ENCODE measurements around the gene GLUD2. TPM values are rescaled to one million over a fixed set of nuclear protein-coding genes. Genes with fewer than 3 reads are reported as not detected.
"Not testable (repeated sequence)": the region's sequence is repeated elsewhere in the genome, so short reads cannot be mapped to it uniquely, and the experiment has no call there.

Gene GLUD2
- total RNA-seq, 2 donors from 2014 or later = 0.17 TPM; not detected in 1

GRCh38 chrX:121050781-121051180, 3.4 kb downstream of the GLUD2 start:
- H3K27me3 Mint-ChIP-seq = peaks cover 19% of the 10 kb centered on the region
- H3K4me3 Mint-ChIP-seq = no peak overlapping the region
- H3K4me1 Mint-ChIP-seq = no peaks in the 10 kb centered on the region
- DNase-seq = no peak
- H3K36me3 Mint-ChIP-seq (ENCODE audit: low read depth) = no peaks in the 10 kb centered on the region
- no peak for ATAC-seq
- H3K27ac Mint-ChIP-seq = no peak overlapping the region
- no peaks in the 10 kb centered on the region for H3K9me3 ChIP-seq (ENCODE audit: control insufficient read depth, low read length, poor library complexity, severe bottlenecking)

- no peak for DNase-seq
- ATAC-seq = no peak
- peaks cover 11% of the 10 kb centered on the region for H3K27me3 Mint-ChIP-seq
- H3K9me3 ChIP-seq (ENCODE audit: control insufficient read depth, low read length, poor library complexity, severe bottlenecking) = no peaks in the 10 kb centered on the region
- no peak overlapping the region for H3K4me3 Mint-ChIP-seq
- no peaks in the 10 kb centered on the region for H3K36me3 Mint-ChIP-seq (ENCODE audit: low read depth)
- H3K27ac Mint-ChIP-seq = no peak overlapping the region
- no peaks in the 10 kb centered on the region for H3K4me1 Mint-ChIP-seq
Measured at GRCh38 chrX:121052122-121052521, 4.7 kb downstream of the GLUD2 start.

DNA sequence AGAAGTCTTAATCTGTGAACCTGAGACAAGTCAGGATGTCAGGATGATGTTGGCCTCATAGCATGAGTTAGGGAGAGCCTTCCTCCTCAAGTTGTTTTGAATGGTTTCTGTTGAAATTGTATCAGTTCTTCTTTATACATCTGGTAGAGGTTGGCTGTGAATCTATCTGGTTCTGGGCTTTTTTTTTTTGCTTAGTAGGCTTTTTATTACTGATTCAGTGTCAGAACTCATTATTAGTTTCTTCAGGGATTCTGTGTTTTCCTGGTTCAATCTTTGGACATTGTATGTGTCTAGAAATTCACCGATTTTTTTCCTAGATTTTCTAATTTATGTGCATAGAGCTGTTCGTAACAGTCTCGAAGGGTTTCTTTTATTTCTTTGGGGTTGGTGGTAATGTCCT, 14.9 kb downstream of the GLUD2 start:
- ATAC-seq = no peak
- H3K27me3 Mint-ChIP-seq = no peaks in the 10 kb centered on the region
- no peaks in the 10 kb centered on the region for H3K4me1 Mint-ChIP-seq
- no peaks in the 10 kb centered on the region for H3K9me3 ChIP-seq (ENCODE audit: control insufficient read depth, low read length, poor library complexity, severe bottlenecking)
- H3K36me3 Mint-ChIP-seq (ENCODE audit: low read depth) = no peaks in the 10 kb centered on the region
- no peak overlapping the region for H3K4me3 Mint-ChIP-seq
- DNase-seq = no peak
- no peak overlapping the region for H3K27ac Mint-ChIP-seq

DNA sequence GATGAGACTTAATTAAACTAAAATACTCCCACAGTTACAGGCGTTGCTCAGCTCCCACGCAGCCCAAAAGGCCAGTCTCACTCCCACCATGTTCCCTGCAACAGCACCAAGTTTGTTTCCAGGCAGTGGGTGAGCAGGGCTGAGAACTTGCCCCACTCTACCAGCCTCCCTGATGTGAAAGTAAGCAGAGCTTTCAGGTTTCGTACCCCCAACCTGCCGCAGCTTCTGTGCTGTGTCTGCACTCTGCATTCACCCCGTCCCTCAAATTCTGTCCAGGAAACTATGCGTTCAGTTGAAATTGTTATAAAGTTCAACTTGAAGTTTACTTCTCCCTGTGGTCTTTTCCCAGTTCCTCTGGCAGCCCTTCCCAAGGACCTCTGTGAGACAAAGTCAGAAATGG, 17.2 kb downstream of the GLUD2 start:
- Mint-ChIP-seq H3K36me3 (ENCODE audit: low read depth) (no peaks in the 10 kb centered on the region), H3K27me3 (no peaks in the 10 kb centered on the region), H3K27ac (no peak overlapping the region), H3K4me1 (no peaks in the 10 kb centered on the region), H3K4me3 (no peak overlapping the region)
- DNase-seq (no peak), ATAC-seq (no peak)
- no peaks in the 10 kb centered on the region for H3K9me3 ChIP-seq (ENCODE audit: control insufficient read depth, low read length, poor library complexity, severe bottlenecking)

DNA sequence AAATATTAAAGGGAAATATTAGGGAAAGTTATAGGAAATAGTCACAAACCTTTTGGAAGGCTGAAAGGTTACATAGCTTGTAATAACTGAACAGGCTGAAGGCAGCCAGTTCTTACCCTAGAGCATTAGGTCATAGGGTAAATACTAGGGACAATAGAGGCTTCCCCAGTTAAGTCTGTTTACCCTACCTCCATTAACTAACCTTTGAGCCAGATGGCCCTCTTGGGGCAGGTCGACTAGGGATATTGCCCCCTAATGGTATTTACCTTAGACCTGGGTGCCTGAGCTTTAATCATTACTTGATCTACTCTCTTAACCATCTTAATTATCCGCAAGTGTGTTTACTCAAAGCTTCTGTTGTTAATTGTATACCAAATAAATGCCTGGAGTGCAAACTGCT, 36.8 kb downstream of the GLUD2 start:
- H3K4me1 Mint-ChIP-seq; ATAC-seq; H3K27ac Mint-ChIP-seq; DNase-seq; H3K27me3 Mint-ChIP-seq; H3K4me3 Mint-ChIP-seq; H3K36me3 Mint-ChIP-seq (ENCODE audit: low read depth); H3K9me3 ChIP-seq (ENCODE audit: control insufficient read depth, low read length, poor library complexity, severe bottlenecking): not testable (repeated sequence)

DNA sequence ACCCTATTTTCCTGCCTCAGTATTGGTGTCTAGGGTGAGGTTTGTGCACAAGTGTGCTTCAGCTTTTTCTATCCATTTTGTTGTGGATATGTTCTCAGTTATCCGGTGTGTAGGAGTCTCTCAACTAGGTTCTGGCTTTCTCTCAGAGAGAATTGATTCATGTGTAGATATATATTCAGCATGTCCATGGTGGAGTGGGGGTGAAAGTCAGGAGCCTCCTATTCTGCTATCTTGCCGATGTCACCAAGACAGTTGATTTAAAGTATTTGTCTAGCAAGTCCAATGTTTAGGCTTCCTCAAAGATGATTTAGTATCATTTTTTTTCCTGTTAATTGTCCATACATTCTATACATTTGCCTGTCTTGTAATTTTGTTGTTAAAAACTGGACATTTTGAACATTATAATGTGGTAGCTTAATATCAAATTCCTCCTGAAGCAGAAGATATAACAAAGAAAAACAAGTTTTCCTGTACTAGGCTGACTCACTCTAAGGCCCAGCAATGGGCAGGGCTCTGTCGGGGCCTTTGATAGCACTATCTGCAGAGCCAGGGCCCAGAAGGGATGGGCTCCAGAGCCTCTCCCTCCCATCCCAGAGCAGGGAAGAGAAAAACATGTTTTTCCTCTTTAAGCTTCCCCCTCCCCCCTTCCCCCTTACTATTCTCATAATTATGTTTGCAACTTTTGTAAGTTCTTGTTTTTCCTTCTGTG, 37.6 kb downstream of the GLUD2 start:
- ATAC-seq (no peak), DNase-seq (no peak)
- H3K9me3 ChIP-seq (ENCODE audit: control insufficient read depth, low read length, poor library complexity, severe bottlenecking) = no peaks in the 10 kb centered on the region
- H3K36me3 Mint-ChIP-seq (ENCODE audit: low read depth) = no peaks in the 10 kb centered on the region
- H3K4me3 Mint-ChIP-seq = no peak overlapping the region
- no peaks in the 10 kb centered on the region for H3K27me3 Mint-ChIP-seq
- H3K4me1 Mint-ChIP-seq = no peaks in the 10 kb centered on the region
- H3K27ac Mint-ChIP-seq = no peak overlapping the region

DNA sequence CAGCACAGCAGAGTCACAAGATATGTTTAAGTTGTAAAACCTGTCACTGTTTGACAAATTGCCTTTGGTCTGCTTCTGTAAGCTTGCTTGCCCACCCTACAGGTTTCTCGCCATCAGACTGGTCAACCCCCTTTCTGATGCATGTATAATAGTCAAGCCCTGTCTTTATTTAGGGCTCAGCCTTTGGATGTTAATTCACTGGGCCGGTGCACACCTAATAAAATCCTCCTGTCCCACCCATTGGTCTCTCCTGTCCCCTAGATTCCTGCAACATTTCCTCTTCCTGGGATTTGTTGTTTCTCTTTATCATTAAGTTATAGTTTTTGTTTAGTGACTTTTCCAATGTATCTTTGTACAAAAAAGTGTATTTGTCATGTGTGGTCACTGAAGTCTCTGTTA, 38.2 kb downstream of the GLUD2 start:
- H3K36me3 Mint-ChIP-seq (ENCODE audit: low read depth) = no peaks in the 10 kb centered on the region
- ATAC-seq (no peak), DNase-seq (no peak)
- H3K4me3 Mint-ChIP-seq = no peak overlapping the region
- no peak overlapping the region for H3K27ac Mint-ChIP-seq
- H3K9me3 ChIP-seq (ENCODE audit: control insufficient read depth, low read length, poor library complexity, severe bottlenecking) = no peaks in the 10 kb centered on the region
- no peaks in the 10 kb centered on the region for H3K27me3 Mint-ChIP-seq
- H3K4me1 Mint-ChIP-seq = no peaks in the 10 kb centered on the region

GRCh38 chrX:121093011-121093410, 45.6 kb downstream of the GLUD2 start:
- ATAC-seq = no peak
- Mint-ChIP-seq H3K36me3 (ENCODE audit: low read depth) (no peaks in the 10 kb centered on the region), H3K27me3 (no peaks in the 10 kb centered on the region), H3K4me3 (no peak overlapping the region), H3K4me1 (no peaks in the 10 kb centered on the region), H3K27ac (no peak overlapping the region)
- DNase-seq = no peak
- no peaks in the 10 kb centered on the region for H3K9me3 ChIP-seq (ENCODE audit: control insufficient read depth, low read length, poor library complexity, severe bottlenecking)

Other genes starting within 250 kb of the GLUD2 start
- not detected for gene CT47B1, start 171.7 kb upstream of the GLUD2 start, total RNA-seq
- gene CT47A11, start 110.5 kb upstream of the GLUD2 start, total RNA-seq = not detected
- gene CT47A10, start 105.6 kb upstream of the GLUD2 start, total RNA-seq = not detected
- not detected for gene CT47A9, start 100.7 kb upstream of the GLUD2 start, total RNA-seq
- not detected for gene CT47A8, start 95.9 kb upstream of the GLUD2 start, total RNA-seq
- gene CT47A7, start 91.0 kb upstream of the GLUD2 start, total RNA-seq = not detected
- not detected for gene CT47A6, start 86.1 kb upstream of the GLUD2 start, total RNA-seq
- not detected for gene CT47A5, start 81.3 kb upstream of the GLUD2 start, total RNA-seq
- gene CT47A4, start 76.4 kb upstream of the GLUD2 start, total RNA-seq = not detected
- gene CT47A3, start 71.5 kb upstream of the GLUD2 start, total RNA-seq = not detected
- gene CT47A2, start 66.7 kb upstream of the GLUD2 start, total RNA-seq = not detected
- gene CT47A1, start 61.9 kb upstream of the GLUD2 start, total RNA-seq = not detected

Data from T-helper 17 cell (primary cell).